ENCODE results near the gene ZNF224. TPM values are rescaled to one million over a fixed set of nuclear protein-coding genes. Genes with fewer than 3 reads are reported as not detected.

The ZNF224 gene
- total RNA-seq, 2 donors from 2014 or later, result 19.8 to 21.1 TPM

- no peak overlapping the region for H3K4me3 ChIP-seq
- no peaks in the 10 kb centered on the region for H3K4me1 ChIP-seq
- H3K9ac ChIP-seq (ENCODE audit: low read depth in 2 of 2, low read length in 2 of 2), result no peak overlapping the region
- H3K27ac ChIP-seq, result no peak overlapping the region
- peaks cover 17% of the 10 kb centered on the region for H3K9me3 ChIP-seq
- no peaks in the 10 kb centered on the region for H3K27me3 ChIP-seq
- DNase-seq, result no peak
- H3K36me3 ChIP-seq, result peaks cover 18% of the 10 kb centered on the region
- no peak for TF ChIP-seq CTCF (IDR thresholded peaks at IDR 0.05)
- intact Hi-C loops (cut with DNase I), result no loop called here
Measured at GRCh38 chr19:44156475-44156874, 62.3 kb downstream of the ZNF224 start.

Other genes starting within 250 kb of the ZNF224 start
- 1 to 10 TPM; 1.1 to 1.6 TPM for gene ZNF404, start 210.4 kb upstream of the ZNF224 start, total RNA-seq
- 1 to 10 TPM; 8.1 to 8.7 TPM for gene ZNF45, start 159.1 kb upstream of the ZNF224 start, total RNA-seq
- gene ZNF221, start 143.1 kb upstream of the ZNF224 start, total RNA-seq, result 1 to 10 TPM; 2.0 to 2.1 TPM
- 1 to 10 TPM; 5.6 to 6.1 TPM for gene ZNF155, start 110.2 kb upstream of the ZNF224 start, total RNA-seq
- gene ZNF230, start 91.4 kb upstream of the ZNF224 start, total RNA-seq, result 1 to 10 TPM; 2.3 to 2.9 TPM
- gene ZNF222, start 69.0 kb upstream of the ZNF224 start, total RNA-seq, result 1 to 10 TPM; 1.2 to 2.4 TPM
- 1 to 10 TPM; 5.1 to 5.5 TPM for gene ZNF223, start 42.3 kb upstream of the ZNF224 start, total RNA-seq
- gene ZNF284, start 22.2 kb upstream of the ZNF224 start, total RNA-seq, result 1 to 10 TPM; 1.2 to 1.4 TPM
- 1 to 10 TPM; 2.8 TPM for gene ZNF225, start 19.0 kb downstream of the ZNF224 start, total RNA-seq
- 1 to 10 TPM; 6.3 to 7.5 TPM for gene ZNF234, start 47.2 kb downstream of the ZNF224 start, total RNA-seq
- 10 to 100 TPM; 12.9 to 15.5 TPM for gene ZNF226, start 70.7 kb downstream of the ZNF224 start, total RNA-seq
- 10 to 100 TPM in 1 of 2 donors, 1 to 10 TPM in 1; 9.9 to 12.3 TPM for gene ZNF227, start 118.2 kb downstream of the ZNF224 start, total RNA-seq
- 1 to 10 TPM in 1 of 2 donors, under 1 TPM in 1; 0.44 to 1.0 TPM for gene ZNF233, start 165.5 kb downstream of the ZNF224 start, total RNA-seq
- gene ZNF235, start 210.7 kb downstream of the ZNF224 start, total RNA-seq, result 1 to 10 TPM; 3.1 to 5.4 TPM

Data from colonic mucosa (tissue), 4 donors.